ENCODE results near the gene CLMN.

DNA sequence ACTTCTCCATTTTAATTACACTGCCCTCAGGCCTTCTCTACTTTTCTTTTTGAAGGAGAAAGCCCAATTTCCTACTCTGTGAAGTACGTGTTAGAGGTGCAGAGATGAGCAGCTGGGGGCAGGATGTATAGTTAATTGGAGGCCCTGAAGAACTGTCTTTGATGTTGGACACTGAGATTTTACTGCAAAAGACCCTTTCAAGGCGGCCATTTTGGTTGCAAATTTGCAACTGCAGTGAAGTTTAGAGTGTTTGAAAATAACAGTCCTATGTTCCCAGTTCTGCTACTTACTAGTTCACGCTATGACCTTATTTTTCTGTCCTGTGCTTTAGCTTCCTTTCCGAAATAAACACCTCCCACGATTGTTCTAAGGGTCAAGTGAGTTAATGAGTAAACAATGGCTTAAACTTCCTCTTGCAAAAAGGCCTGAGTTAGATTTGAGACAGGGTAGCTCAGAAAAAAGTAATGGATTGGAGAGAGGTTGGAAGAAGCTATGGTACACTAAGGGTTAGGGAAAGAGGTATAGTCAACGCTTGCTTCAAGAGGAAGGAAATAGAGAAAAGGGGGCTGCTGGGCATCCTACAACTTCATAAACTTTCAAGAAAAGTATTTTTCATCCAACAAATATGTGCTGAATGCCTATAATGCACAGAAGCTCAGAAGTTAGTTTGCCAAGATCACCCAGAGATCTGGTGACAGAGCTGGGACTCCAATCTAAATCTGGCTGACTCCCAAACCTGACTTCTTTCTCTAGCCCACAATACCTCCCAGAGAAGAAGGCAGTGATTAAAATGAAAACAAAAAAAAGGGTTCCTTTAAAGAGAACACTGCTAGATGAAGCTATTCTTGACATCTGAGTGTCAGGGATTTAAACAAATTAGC, 135.9 kb downstream of the CLMN start:
- TF ChIP-seq, protein P1, sequence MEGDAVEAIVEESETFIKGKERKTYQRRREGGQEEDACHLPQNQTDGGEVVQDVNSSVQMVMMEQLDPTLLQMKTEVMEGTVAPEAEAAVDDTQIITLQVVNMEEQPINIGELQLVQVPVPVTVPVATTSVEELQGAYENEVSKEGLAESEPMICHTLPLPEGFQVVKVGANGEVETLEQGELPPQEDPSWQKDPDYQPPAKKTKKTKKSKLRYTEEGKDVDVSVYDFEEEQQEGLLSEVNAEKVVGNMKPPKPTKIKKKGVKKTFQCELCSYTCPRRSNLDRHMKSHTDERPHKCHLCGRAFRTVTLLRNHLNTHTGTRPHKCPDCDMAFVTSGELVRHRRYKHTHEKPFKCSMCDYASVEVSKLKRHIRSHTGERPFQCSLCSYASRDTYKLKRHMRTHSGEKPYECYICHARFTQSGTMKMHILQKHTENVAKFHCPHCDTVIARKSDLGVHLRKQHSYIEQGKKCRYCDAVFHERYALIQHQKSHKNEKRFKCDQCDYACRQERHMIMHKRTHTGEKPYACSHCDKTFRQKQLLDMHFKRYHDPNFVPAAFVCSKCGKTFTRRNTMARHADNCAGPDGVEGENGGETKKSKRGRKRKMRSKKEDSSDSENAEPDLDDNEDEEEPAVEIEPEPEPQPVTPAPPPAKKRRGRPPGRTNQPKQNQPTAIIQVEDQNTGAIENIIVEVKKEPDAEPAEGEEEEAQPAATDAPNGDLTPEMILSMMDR (IDR thresholded peaks at IDR 0.05), result no peak
- TF ChIP-seq POLR2A (IDR thresholded peaks at IDR 0.05), result no peak

Data from gastroesophageal sphincter (tissue), 3 donors.